ACHN (cell line): ENCODE results near the gene AQP7.

ENCODE experiments used
- DNase-seq: peaks from one replicate; pipeline ENCODE4 v3.0.0-alpha.2; 2015
- in situ Hi-C: cut with HindIII; loops from 2 replicates; pipeline ENCODE4 v1.10.0; 2017; ENCODE audit warnings: low sequenced_read_pairs, low pct_ligation_motif_present, low pct_unique_long_range_greater_than_20kb

The AQP7 gene

GRCh38 chr9:33349743-33350142 is 52.6 kb downstream of the AQP7 start:
- in situ Hi-C loops = no loop called here

GRCh38 chr9:33348998-33349397 is 53.4 kb downstream of the AQP7 start:
- in situ Hi-C loops = no loop called here
- no peak for DNase-seq

More at GRCh38 chr9:33349743-33350142, 52.6 kb downstream of the AQP7 start:
- no peak for DNase-seq

- in situ Hi-C loops = no loop called here
- DNase-seq = no peak
These were observed 55.8 kb downstream of the AQP7 start for GRCh38 chr9:33346564-33346963.

GRCh38 chr9:33344145-33344544 is 58.2 kb downstream of the AQP7 start:
- in situ Hi-C loops = no loop called here
- no peak for DNase-seq

GRCh38 chr9:33341182-33341581 is 61.2 kb downstream of the AQP7 start:
- no peak for DNase-seq
- in situ Hi-C loops = no loop called here

GRCh38 chr9:33340186-33340585 is 62.2 kb downstream of the AQP7 start:
- in situ Hi-C loops = no loop called here
- DNase-seq = no peak
